AG04450 (cell line): ENCODE data around the gene CENATAC. TPM values are rescaled to one million over a fixed set of nuclear protein-coding genes. Genes with fewer than 3 reads are reported as not detected.
A peak's percentile ranks its signal among the peaks of the same experiment; 100 is the strongest.

Experiments used
- CTCF ChIA-PET: fragments of 300-600, 350-600 bp; formaldehyde crosslinking; extraction: SDS; loops from one replicate; lab custom pipeline; 2022; ENCODE audit warnings: antibody characterized with exemption, inconsistent platforms; lab: Charles Lee
- POLR2A ChIA-PET: fragments of 350-600 bp; formaldehyde crosslinking; extraction: SDS; loops from one replicate; lab custom pipeline; 2021; ENCODE audit warnings: antibody characterized with exemption, inconsistent platforms; lab: Yijun Ruan, JAX
- DNase-seq: peaks from one replicate; pipeline ENCODE4 v3.0.0-alpha.2; 2011; ENCODE audit warnings: low read depth, low spot score
- H3K27ac ChIP-seq: one replicate; pipeline ENCODE4 v1.5.1; 2012; ENCODE audit warnings: low read depth, low read length, control low read depth
- H3K27me3 ChIP-seq: one replicate; pipeline ENCODE4 v1.6.0; 2012; ENCODE audit warnings: low read length; ENCODE audit not compliant: control insufficient read depth, insufficient read depth
- H3K4me3 ChIP-seq: 2 replicates; pipeline ENCODE4 v1.5.1; 2011; ENCODE audit warnings: mild to moderate bottlenecking, low read depth, low read length, control low read depth
- H3K9me3 ChIP-seq: 2 replicates; pipeline ENCODE4 v1.5.1; 2012; ENCODE audit warnings: low read length; ENCODE audit not compliant: control insufficient read depth, insufficient read depth
- CTCF ChIP-seq: IDR thresholded peaks from 2 replicates; pipeline ENCODE4 v1.5.1; 2011; ENCODE audit warnings: low read depth, low read length, control low read depth, inconsistent platforms
- polyA plus RNA-seq: library from polyadenylated mRNA; depleted of rRNA; stranded (reverse); fragments of >200 nt; gene quantifications from 2 replicates; pipeline ENCODE4 v1.2.3, GENCODE V29; 2011

The CENATAC gene
- polyA plus RNA-seq, 1 experiment, result 13.5 TPM

GRCh38 chr11:119042927-119043326 lies 45.0 kb downstream of the CENATAC start:
- ChIA-PET CTCF (no interaction called here), POLR2A (no interaction called here)
- no peak for TF ChIP-seq CTCF
- Histone ChIP-seq H3K9me3 (no peaks in the 10 kb centered on the region), H3K27ac (no peak overlapping the region), H3K27me3 (peaks cover 2% of the 10 kb centered on the region), H3K4me3 (no peak overlapping the region)
- DNase-seq, result no peak

DNA sequence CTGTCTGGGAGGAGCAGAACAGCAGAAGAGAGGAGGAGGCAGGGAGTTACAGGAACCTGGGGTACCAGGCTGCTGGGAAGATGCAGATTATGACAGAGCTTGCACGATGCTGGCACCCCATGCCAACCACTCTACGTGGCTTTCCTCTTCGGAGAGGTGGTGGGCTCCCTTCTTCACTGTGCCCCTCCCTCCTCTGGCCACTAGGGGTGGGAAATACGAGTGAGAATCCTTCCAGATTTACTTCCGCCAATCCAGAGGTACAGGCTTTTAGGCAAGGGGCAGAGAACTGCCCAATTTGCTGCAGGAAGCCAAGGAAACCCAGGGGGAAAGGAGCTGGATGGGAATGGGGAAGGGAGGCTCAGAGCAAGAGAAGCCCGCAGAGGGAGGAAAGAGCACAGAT lies 46.8 kb downstream of the CENATAC start:
- peak; percentile 21; the same call in 1 of the 2 replicates for TF ChIP-seq CTCF
- no peak for DNase-seq
- Histone ChIP-seq H3K9me3 (no peaks in the 10 kb centered on the region; the same call in 1 of the 2 replicates), H3K27ac (no peak overlapping the region), H3K27me3 (no peaks in the 10 kb centered on the region), H3K4me3 (no peak overlapping the region)
- POLR2A ChIA-PET, result no interaction called here
- CTCF ChIA-PET, result interaction anchor here (0.9 to 1.1 kb wide), 2 partner anchors 11 to 12 kb away, joined by 3 read pairs; no protein-coding TSS in a partner anchor

DNA sequence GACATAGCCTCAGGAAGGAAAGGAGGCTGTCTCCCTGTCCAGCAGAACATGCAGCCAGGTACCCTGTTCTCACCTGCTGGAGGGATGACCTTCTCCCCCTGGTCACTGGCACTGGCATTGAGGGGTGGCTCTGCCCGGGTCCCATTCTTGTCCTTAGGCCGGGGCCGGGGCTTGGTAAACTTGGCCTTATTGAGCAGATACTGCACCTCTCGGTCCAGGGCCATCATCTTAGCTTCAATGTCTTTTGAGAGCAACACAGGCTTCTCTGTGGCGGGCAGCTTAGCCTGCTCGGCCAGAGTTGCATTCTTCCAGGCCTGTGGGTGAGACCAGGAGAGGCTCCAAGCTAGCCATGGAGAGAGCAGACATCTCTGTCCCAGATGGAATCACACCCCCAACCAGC lies 48.6 kb downstream of the CENATAC start:
- H3K27me3 ChIP-seq, result no peaks in the 10 kb centered on the region
- POLR2A ChIA-PET, result no interaction called here
- no peak overlapping the region for H3K27ac ChIP-seq
- no peak overlapping the region for H3K4me3 ChIP-seq
- no peak for DNase-seq
- CTCF ChIA-PET, result no interaction called here
- TF ChIP-seq CTCF, result no peak
- H3K9me3 ChIP-seq, result no peaks in the 10 kb centered on the region; the same call in 1 of the 2 replicates

DNA sequence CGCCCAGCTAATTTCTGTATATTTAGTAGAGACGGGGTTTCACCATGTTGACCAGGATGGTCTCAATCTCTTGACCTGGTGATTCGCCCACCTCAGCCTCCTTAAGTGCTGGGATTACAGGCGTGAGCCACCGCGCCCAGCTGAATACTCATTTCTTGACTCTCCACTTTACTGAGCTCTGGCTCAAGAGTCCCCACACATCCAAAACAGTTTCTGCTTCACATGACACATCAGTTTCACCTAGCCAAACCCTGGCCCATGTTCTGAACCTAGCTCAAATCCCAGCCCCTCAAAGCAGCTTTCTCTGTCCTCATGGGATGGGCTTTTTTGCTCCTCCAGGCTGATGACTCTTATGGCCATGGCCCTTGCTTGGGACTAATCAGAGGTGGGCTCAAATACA lies 49.3 kb downstream of the CENATAC start:
- POLR2A ChIA-PET, result interaction anchor here (0.7 to 1.1 kb wide), 2 partner anchors 9 to 34 kb away, joined by 3 to 4 read pairs; no protein-coding TSS in a partner anchor
- no peak for TF ChIP-seq CTCF

GRCh38 chr11:119048644-119049043 lies 50.7 kb downstream of the CENATAC start:
- no peak for TF ChIP-seq CTCF
- no peaks in the 10 kb centered on the region for H3K27me3 ChIP-seq
- no peak for DNase-seq
- H3K4me3 ChIP-seq, result no peak overlapping the region
- POLR2A ChIA-PET, result no interaction called here
- H3K27ac ChIP-seq, result no peak overlapping the region
- CTCF ChIA-PET, result interaction anchor here (1.6 kb wide), 1 partner anchor 17 kb away, joined by 8 read pairs; no protein-coding TSS in a partner anchor
- H3K9me3 ChIP-seq, result no peaks in the 10 kb centered on the region; the same call in 1 of the 2 replicates

More for the DNA sequence above, 49.3 kb downstream of the CENATAC start:
- CTCF ChIA-PET, result interaction anchor here (0.9 kb wide), 1 partner anchor 158 kb away, joined by 3 read pairs; no protein-coding TSS in a partner anchor
- no peak for DNase-seq
- H3K27me3 ChIP-seq, result no peaks in the 10 kb centered on the region
- no peaks in the 10 kb centered on the region; the same call in 1 of the 2 replicates for H3K9me3 ChIP-seq
- H3K4me3 ChIP-seq, result no peak overlapping the region
- H3K27ac ChIP-seq, result no peak overlapping the region
